Measurements from ENCODE around the gene NSD2.

GRCh38 chr4:1883583-1883982 is 12.4 kb downstream of the NSD2 start:
- TF ChIP-seq EZH2 (IDR thresholded peaks at IDR 0.05) (no peak), FOXP2 (optimal IDR thresholded peaks at IDR 0.05; ENCODE audit: control extremely low read depth, extremely low read length, insufficient read depth) (no peak)
